Endometrial microvascular endothelial cells (primary cell): ENCODE results near the gene HDHD3. TPM values are rescaled to one million over a fixed set of nuclear protein-coding genes. Genes with fewer than 3 reads are reported as not detected.
"Not testable (repeated sequence)": the region's sequence is repeated elsewhere in the genome, so short reads cannot be mapped to it uniquely, and the experiment has no call there.

ENCODE experiments used
- in situ Hi-C: cut with HindIII; loops from 2 replicates; pipeline ENCODE4 v1.10.0; 2017; ENCODE audit warnings: low sequenced_read_pairs, low pct_unique_long_range_greater_than_20kb; ENCODE audit errors: inconsistent ontology term
- total RNA-seq: library from RNA; depleted of rRNA; stranded (reverse); fragments of >200 nt; gene quantifications from one replicate; pipeline ENCODE4 v1.2.3, GENCODE V29; 2015; ENCODE audit errors: inconsistent ontology term

Gene HDHD3, protein sequence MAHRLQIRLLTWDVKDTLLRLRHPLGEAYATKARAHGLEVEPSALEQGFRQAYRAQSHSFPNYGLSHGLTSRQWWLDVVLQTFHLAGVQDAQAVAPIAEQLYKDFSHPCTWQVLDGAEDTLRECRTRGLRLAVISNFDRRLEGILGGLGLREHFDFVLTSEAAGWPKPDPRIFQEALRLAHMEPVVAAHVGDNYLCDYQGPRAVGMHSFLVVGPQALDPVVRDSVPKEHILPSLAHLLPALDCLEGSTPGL
- total RNA-seq: 5.9 TPM

DNA sequence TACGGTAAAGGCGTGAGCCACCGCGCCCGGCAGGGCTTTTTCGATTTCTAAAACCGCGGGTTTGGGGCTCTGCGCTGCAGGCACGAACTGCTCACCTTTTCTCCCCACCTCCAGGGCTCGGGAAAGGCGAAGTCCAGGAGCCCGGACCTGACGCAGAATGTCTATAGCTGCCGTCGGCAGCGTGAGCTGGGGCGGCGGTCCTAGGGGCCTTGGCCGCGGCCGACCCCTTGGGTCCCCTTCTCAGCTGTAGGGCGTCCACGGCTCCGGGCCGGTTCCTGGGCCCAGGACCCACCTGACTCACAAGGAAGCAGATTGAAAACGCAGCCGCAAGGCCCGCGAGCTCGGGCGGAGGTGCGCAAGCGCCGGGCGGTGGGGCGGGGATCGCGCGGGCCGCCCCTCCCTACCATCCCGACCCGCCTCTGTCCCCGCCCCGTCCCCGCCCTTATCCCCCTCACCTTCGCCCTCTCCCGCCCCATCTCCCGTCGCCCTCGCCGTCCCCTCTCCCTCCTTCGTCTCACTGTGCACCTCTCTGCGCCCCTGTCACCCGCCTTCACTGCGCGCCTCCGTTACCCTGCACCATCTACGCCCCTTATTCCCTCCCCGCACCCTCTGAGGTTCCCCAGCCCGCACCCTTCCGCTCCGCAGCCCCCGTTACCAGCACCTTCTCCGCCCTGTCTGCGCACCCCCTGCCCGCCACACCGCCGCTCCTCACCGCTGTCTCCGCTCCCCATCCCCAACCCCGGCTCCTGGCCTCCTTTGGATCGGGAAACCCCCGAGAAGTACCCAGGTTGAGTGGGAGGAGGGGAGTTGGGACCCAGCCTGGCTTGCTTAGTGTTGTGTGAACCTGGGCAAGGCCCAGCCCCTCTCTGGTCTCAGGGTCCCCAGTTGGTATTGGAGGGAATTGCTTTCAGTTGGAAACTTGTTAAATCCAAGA is at the start of gene HDHD3:
Gene HDHD3 (minus strand): TSS at position 353 of the 934 bp plus-strand sequence. CDS start 2,632 bp downstream, outside the sequence.
- in situ Hi-C loops: no loop called here

DNA sequence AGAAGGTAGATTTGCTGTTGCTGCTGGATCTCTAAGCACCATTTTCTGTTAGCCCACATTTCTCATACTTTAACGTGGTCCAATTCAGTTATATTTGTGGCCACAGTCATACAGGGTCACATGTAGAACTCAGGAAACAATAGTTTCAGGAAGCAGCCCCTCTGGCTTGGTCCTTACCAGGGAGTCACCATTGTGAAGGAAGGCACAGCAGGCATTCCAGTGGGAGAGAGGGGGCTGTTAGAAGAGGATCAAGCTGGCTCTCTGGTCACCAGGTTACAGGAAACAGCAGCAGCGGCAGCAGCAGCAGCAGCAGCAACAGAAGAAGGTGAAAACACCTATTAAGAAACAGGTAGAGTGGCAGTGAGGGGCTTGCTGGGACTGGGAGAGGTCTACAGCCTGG is 48.3 kb upstream of the HDHD3 start:
- in situ Hi-C loops: no loop called here

DNA sequence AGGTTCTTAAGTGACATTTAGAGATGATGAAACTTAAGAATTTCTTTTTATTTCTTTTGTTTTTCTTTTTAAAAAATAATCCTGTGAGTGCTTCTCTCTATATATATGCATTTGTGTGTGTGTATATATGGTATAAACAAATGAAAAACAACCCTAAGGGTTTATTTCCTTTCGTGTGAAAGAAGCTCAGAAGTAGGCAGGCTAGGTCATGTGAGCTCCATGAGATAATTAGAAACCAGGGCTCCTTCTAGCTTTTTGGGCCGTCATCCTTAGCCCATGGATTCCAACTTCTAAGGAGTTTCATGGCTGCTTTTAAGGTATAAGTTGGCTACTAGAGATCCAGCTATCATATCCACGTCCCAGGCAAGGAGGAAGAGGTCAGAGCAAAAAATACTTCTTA is 44.9 kb upstream of the HDHD3 start:
- in situ Hi-C loops: no loop called here

DNA sequence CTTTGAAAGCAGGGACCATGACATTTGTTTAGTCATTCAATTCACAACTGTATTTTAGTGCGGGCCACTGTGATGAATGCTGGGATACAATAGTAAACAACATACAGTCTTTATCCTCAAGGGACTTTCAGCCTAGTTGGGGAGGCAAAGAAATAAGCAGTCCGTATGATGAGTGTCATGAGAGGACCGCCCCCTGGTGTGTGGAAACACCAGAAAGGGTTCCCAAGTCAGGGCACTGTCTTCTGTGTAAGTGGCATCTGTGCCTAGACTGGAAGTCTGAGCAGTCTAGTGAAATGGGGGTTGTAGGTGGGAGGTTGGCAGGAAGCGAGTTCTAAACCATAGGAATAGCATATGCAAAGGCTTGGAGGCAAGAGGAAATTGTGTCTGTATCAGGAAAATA is 40.6 kb upstream of the HDHD3 start:
- in situ Hi-C loops: no loop called here

DNA sequence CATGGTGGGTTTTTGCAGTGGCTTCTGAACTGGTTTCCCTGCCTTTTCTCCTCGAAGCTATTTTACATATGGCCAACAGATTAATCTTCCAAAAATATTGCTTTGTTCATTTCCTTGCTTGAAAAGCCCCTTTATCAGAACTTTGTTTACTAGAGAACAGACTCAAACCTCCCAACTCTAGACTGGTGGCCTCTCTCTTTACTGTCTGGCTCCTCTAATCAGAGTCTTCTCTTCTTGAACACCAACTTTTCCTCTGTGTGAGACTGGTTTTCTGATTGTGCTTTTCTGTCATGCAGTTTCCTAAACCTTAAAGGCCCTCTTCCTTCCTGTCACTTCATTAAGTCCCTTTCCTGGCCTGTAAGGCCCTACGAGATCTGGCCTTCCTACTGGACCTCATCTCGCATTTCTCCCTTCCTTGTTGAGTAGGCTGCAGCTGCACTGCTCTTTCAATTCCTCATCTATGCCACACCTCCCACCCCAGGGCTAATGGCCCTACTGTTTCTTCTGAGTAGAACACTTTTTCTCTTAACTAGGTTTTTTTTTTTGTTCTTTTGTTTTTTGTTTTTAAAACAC is 39.4 kb upstream of the HDHD3 start:
- in situ Hi-C loops: no loop called here

DNA sequence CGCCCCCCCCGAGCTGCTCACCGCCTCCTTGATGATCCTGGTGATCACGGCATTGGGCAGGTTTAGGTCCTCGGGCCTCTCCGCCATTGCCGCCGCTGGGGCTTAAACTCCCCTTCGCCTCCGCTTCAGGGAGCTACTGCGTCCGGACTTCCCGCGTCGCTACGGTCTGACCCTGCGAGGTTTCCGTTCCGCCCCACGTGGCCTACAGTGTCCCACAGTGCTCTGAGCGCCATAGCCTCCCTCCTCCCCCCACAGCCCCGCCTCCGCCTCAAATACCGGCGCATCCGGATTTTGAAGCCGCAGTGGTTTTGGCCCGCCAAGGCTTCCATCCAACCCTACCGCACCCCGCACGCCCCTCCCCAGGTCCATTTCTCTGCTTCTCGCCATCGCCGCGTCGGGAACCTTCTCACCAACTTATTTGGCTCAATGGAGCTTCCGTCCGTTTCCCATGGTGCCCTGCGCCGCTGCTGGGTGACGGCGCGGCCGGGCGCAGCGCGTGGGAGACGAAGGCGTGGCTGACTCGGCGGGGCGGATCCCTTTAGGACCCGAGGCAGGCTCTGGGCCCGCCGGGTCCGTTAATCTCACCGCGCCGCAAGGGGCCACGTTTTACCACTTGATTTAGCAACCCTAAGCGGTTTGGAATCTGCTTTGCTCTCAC is 33.5 kb upstream of the HDHD3 start, which contains the start of the genes C9orf43 and POLE3:
Gene C9orf43 (plus strand): TSS at position 541 of the 658 bp plus-strand sequence. CDS start 2,747 bp downstream, outside the sequence.
Gene POLE3 (minus strand): TSS at position 469 of the 658 bp plus-strand sequence. CDS start 382 bp downstream, at position 87.
- in situ Hi-C loops: no loop called here

DNA sequence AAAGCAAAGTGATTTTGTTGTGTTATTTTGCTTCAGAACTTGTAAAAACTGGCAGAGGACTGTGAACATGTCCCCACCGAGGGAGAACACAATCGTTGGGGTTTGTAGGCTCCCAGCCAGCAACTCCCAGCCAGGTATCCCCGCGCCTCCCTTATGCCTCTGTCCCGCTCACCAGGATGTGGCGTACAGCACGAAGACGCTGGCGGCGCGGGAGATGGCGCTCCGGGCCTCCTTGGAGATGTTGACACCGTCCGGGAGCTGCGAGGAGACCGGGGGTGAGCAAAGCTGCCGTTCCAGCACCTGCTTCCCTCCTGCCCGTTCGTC is 33.1 kb upstream of the HDHD3 start:
- in situ Hi-C loops: no loop called here

DNA sequence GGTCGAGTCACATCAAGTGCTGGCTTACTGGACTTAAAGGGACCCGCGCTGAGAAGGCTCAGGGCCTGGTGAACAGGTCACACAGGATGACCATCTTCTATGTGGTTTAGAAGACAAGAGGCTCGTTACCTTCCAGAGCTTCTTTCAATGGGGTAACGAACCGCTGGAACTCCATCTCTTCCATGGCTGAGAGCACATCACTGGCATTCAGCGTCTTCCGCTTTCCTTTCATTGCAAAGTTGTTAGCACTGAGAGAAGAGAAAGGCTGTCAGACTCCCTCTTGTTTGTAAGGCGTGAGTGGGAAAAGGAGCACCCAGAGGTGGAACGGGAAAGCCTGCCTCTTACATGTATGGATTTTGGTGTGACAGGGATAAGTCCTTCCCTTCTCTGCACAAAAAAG is 32.7 kb upstream of the HDHD3 start:
- in situ Hi-C loops: no loop called here

DNA sequence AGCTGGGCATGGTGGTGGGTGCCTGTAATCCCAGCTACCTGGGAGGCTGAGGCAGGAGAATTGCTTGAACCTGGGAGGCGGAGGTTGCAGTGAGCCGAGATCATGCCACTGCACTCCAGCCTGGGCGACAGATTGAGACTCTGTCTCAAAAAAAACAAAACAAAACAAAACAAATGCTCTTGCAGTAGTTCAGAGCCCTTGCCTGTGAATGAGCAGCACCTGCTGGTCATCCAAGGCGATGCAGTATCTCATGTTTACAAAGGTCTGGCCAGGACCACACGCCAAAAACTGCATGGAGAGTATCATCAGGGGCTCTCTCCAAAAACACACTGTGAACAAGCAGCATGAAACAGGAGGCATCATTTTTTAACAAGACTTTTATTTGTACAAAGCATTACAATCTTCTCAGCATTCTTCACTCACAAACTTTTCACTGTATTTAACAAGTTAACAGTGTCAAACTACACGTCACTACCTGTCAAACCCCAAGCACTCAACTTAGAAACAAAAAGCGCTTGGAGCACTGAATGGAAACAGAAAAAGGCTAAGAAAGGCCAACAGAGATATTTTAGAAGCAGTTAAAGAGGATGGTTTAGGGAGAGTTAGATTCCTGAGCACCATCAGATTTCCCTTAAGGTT is 30.2 kb upstream of the HDHD3 start:
- in situ Hi-C loops: not testable (repeated sequence)

DNA sequence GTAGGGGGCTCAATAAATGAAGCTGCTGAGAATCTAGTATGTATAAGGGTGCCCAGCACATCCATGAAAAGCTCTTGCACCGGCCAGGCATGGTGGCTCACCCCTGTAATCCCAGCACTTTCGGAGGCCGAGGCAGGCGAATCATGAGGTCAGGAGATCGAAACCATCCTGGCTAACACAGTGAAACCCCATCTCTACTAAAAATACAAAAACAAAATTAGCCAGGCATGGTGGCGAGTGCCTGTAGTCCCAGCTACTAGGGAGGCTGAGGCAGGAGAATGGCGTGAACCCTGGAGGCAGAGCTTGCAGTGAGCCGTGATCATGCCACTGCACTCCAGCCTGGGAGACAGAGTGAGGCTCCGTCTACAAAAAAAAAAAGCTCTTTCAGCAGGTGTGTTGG is 29.6 kb upstream of the HDHD3 start:
- in situ Hi-C loops: not testable (repeated sequence)

DNA sequence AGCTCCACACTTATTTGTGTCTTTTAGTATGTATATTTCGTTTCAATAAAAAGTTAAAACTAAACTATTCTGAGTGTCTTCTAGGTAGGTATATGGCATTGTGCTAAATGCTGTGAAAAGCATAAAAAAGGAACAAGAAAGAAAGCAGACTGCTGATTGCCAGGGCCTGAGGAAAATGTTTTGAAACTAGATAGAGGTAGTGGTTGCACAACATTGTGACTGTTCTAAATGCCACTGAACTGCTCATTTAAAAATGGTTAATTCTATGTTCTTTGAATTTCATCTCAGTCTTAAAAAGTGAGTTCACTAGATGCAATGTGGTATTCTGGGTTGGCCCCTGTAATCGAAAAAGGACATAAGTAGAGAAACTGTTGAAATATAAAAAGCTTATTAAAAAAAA is 26.9 kb upstream of the HDHD3 start:
- in situ Hi-C loops: no loop called here

DNA sequence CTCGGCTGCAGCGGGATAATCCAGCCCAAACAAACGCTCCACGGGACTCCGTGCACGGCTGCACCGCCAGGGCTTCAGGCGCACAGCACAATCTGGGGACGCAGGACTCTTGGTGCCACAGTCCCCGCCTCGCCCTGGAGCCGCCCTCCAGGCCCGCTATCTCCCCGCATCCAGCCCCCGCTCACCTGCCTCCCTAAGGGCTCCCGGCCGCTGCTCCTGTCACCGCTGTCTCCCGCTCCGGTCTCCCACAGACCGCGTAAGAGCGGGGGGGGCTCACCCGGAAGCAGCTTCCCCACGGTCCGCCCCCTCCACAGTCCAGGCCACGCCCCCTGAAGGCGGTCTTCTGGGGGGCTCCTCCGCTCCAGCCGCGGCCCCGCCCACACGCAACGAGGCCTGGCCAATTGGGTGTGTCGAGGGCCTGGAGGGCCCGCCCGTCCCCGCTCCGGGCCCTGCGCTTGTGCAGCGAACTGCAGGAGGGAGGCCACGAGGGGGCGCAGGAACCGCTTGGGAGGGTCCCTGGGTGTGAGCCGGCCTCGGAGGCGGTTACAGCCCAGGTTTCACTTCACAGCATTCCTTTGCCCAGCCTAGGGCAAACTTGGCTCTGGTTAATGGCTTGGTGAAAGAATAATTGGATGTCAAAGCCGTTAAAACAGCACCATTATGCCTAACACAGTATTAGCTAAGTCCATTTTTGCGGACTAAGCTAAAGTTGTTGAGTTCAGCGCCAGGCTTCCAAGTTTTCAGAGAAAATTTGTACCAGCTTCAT is 24.4 kb upstream of the HDHD3 start, which contains the start of gene ALAD:
Gene ALAD (minus strand): TSS at position 258 of the 766 bp plus-strand sequence. CDS start 7,725 bp downstream, outside the sequence.
- in situ Hi-C loops: no loop called here

DNA sequence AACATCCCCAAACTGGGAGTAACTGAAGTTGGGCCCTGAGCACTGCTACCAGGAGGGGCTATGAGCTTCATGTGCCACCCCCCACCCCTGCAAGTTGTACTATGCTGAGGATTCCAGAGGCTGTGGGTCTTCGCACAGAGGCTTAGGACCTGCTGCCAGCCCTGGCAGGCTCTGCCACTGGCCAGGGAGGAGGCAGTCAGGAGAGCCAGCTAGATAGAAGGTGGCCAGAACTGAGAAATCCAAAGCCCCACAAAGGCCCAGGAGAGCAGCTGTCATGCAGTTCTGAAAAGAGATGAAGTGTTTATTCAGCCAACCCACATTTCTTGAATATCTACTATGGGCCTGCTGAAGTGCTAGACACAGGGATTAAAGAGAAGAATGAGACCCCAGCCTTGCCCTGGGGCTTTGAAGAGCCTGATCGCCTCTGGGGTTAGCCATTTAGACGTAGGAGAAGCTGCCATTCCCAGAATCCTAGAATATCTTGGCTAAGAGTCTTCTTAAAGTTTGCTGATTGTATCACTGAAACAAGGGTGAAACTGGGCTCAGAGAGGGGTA is 22.9 kb upstream of the HDHD3 start:
- in situ Hi-C loops: no loop called here

DNA sequence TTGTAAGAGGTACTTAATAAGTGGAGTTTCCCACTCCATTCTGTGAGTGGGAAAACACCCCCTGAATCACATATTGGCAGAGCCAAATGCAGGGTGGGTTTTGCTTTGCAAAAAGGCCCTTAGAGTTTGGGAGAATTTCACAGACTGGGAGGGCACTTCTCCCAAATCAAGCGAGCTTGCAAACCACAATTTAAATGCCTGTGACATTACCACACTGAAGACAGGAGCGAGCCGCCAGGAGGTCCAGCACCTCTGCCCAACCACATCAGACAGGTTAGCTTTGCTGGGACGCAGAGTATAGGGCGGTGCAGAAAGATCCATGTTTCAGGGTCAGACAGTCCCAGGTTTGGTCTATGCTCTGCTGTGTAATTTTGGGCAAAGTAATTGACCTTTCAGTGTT is 22.0 kb upstream of the HDHD3 start:
- in situ Hi-C loops: no loop called here

DNA sequence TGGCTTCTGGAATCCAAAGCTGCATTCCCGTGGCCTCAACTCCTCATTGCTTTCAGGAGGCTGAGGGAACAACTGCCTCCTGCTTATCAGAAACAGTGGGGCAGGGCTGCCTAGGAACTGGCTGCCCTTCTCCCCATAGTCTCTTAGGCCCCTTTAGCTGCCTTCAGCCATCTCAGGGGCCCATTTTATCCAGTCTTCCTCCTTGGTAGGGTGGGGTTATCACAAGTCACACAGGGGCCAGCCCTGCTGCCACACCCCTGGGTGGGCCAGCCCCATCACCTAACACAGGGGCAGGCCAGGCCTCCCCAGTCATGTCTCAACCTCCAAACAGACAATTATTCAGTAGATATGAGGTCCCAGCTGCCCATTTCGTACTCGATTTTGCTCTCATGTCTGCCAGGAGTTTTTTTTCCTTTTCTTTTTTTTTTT is 20.4 kb upstream of the HDHD3 start:
- in situ Hi-C loops: no loop called here

DNA sequence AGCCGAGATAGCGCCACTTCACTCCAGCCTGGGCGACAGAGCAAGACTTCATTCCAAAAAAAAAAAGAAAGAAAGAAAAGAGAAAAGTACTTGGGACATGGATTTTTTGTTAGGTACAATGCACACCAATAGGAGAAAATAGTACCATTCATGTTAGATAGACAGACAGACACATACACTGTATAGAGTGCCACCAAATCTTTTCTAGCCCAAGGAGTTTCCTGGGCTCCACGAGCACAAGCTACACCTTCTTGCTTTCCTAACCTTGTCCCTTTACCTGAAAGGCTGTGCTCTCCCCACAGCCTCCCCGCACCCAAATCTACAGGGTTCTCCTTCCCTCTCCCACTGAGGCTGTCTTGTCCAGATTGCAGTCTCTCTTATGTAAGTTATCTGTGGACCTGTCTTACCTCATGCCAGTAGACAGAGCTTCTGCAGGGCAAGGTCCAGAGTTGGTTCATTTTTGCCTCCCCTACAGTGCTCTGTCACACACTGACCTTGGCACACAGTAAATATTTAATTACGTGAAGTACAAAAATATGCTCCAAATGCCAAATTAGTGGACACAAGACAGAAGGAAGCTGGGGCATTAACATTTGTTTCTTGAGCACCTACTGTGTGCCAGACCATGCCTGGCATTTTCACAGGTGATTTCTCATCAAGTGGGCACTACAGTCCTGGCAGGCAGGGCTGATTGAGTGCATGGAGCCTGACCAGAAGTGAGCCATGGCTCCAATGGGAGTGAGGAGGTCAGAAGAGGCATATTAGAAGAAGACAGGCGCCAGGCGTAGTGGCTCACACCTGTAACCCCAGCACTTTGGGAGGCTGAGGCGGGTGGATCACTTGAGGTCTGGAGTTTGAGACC is 18.4 kb upstream of the HDHD3 start:
- in situ Hi-C loops: no loop called here

DNA sequence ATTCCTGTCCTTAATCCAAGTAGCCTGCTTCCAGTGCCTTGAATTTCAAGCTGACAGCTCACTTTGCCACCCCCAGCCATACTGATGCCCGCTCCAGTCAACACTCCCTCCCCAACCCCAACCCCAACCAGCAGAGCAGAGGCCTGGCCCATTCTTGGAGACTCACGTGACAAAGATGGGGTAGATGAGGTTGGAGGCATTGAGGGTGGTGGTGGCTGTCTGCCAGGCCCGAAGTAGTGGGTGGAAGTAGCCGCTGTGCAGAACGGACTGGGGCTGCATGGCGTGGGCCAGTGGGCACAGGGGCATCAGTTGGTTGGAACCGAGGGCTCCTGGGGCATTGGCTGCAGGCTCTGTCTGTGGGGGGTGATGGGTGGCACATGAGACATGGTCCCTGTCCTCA is 16.5 kb upstream of the HDHD3 start:
- in situ Hi-C loops: no loop called here
